ENCODE results near the gene TRAF3IP1. TPM values are rescaled to one million over a fixed set of nuclear protein-coding genes. Genes with fewer than 3 reads are reported as not detected.

Gene TRAF3IP1
- total and polyA plus RNA-seq, 2 of the 13 experiments (the other 11 are each of a cell fraction or from before 2014, with no cell fraction given) = 4.1 to 12.9 TPM

GRCh38 chr2:238288650-238289573 is 31.4 kb upstream of the TRAF3IP1 start (continued):
- TF ChIP-seq SP5 (CRISPR knock-in tag; IDR thresholded peaks at IDR 0.05; ENCODE audit: borderline replicate concordance, low read depth) (0 out of 2 replicates have a peak, but pooled peaks have one; percentile 5), CEBPZ (IDR thresholded peaks at IDR 0.05; ENCODE audit: low read length) (no peak), ZMAT5 (CRISPR knock-in tag; IDR thresholded peaks at IDR 0.05; ENCODE audit: borderline replicate concordance, low read depth) (no peak), SRSF9 (IDR thresholded peaks at IDR 0.05; ENCODE audit: borderline replicate concordance, insufficient read depth, low read depth, low read length, poor library complexity, severe bottlenecking) (no peak), GABPB1 (CRISPR knock-in tag; IDR thresholded peaks at IDR 0.05) (peak; percentile 93), ZBTB26 (CRISPR knock-in tag; IDR thresholded peaks at IDR 0.05; ENCODE audit: borderline replicate concordance) (peak; percentile 88), BATF2 (CRISPR knock-in tag; IDR thresholded peaks at IDR 0.05) (no peak), ZC3H4 (CRISPR knock-in tag; IDR thresholded peaks at IDR 0.05; ENCODE audit: borderline replicate concordance) (no peak), JDP2 (CRISPR knock-in tag; IDR thresholded peaks at IDR 0.05; ENCODE audit: borderline replicate concordance) (no peak), ZNF121 (CRISPR knock-in tag; IDR thresholded peaks at IDR 0.05) (no peak), ZNF644 (CRISPR knock-in tag; IDR thresholded peaks at IDR 0.05; ENCODE audit: low read depth) (no peak), ZBTB14 (CRISPR knock-in tag; IDR thresholded peaks at IDR 0.05) (peak; percentile 84; the same call in 1 of the 2 replicates), MAF1 (CRISPR knock-in tag; IDR thresholded peaks at IDR 0.05; ENCODE audit: borderline replicate concordance) (peak; percentile 42; the same call in 1 of the 2 replicates), ZNF20 (CRISPR knock-in tag; IDR thresholded peaks at IDR 0.05) (no peak), ATF2 (CRISPR knock-in tag; IDR thresholded peaks at IDR 0.05) (peak; percentile 82), CSRNP2 (CRISPR knock-in tag; conservative IDR thresholded peaks at IDR 0.05; ENCODE audit: low read depth) (no peak), MEIS2 (CRISPR knock-in tag; IDR thresholded peaks at IDR 0.05) (peak; percentile 50)
